SIG-M5 treated with dmso at 0.1 percent for 504 hours (cell line): ENCODE data around the gene REPS2.

Experiments used
- DNase-seq: peaks from one replicate; lab custom pipeline; 2025; ENCODE audit not compliant: unreplicated experiment; lab: John Stamatoyannopoulos, UW

REPS2 gene

GRCh38 chrX:17078031-17078720, 131.7 kb downstream of the REPS2 start:
- DNase-seq, result no peak

GRCh38 chrX:17081511-17081910, 135.1 kb downstream of the REPS2 start:
- DNase-seq, result no peak

- no peak for DNase-seq
Measured at GRCh38 chrX:17081968-17082367, 135.5 kb downstream of the REPS2 start.

GRCh38 chrX:17082831-17083230, 136.4 kb downstream of the REPS2 start:
- peak; percentile 0 for DNase-seq

GRCh38 chrX:17086317-17086716, 139.9 kb downstream of the REPS2 start:
- peak; percentile 100 for DNase-seq

- no peak for DNase-seq
Measured at GRCh38 chrX:17095161-17095560, 148.7 kb downstream of the REPS2 start.

GRCh38 chrX:17098516-17099247, 152.2 kb downstream of the REPS2 start:
- no peak for DNase-seq

- no peak for DNase-seq
Measured at GRCh38 chrX:17104433-17104832, 158.0 kb downstream of the REPS2 start.

- no peak for DNase-seq
Measured at GRCh38 chrX:17120816-17121215, 174.4 kb downstream of the REPS2 start.

GRCh38 chrX:17154001-17154400, 207.5 kb downstream of the REPS2 start:
- no peak for DNase-seq

- no peak for DNase-seq
Measured at GRCh38 chrX:17160975-17161374, 214.5 kb downstream of the REPS2 start.

- DNase-seq, result no peak
Measured at GRCh38 chrX:17161991-17162390, 215.5 kb downstream of the REPS2 start.

GRCh38 chrX:17164079-17164478, 217.6 kb downstream of the REPS2 start:
- no peak for DNase-seq

GRCh38 chrX:17164941-17165340, 218.5 kb downstream of the REPS2 start:
- no peak for DNase-seq

GRCh38 chrX:17167915-17168314, 221.5 kb downstream of the REPS2 start:
- no peak for DNase-seq

GRCh38 chrX:17170973-17171372, 224.5 kb downstream of the REPS2 start:
- DNase-seq, result no peak

GRCh38 chrX:17174671-17175070, 228.2 kb downstream of the REPS2 start:
- DNase-seq, result no peak

- DNase-seq, result no peak
Measured at GRCh38 chrX:17182317-17182716, 235.9 kb downstream of the REPS2 start.

- DNase-seq, result no peak
Measured at GRCh38 chrX:17183566-17183965, 237.1 kb downstream of the REPS2 start.

GRCh38 chrX:17185431-17185830, 239.0 kb downstream of the REPS2 start:
- no peak for DNase-seq

- DNase-seq, result no peak
Measured at GRCh38 chrX:17187136-17187756, 240.8 kb downstream of the REPS2 start.

- DNase-seq, result no peak
Measured at GRCh38 chrX:17192106-17192505, 245.6 kb downstream of the REPS2 start.
